Stimulated activated CD4-positive, alpha-beta T cell treated with anti-CD3 and anti-CD28 coated beads, Interleukin-12 subunit alpha, Interleukin-12 subunit beta, amount 100 ng/mL, for 4 hours (primary cell): ENCODE results near the gene CHST9.

ENCODE experiments used
- DNase-seq: peaks from one replicate; pipeline ENCODE4 v3.0.0-alpha.2; 2020

Gene CHST9

GRCh38 chr18:26926066-26926675, 258.9 kb downstream of the CHST9 start:
- no peak for DNase-seq

- no peak for DNase-seq
Observed at GRCh38 chr18:26925313-26925712, 259.8 kb downstream of the CHST9 start.

- no peak for DNase-seq
Observed at GRCh38 chr18:26922313-26922712, 262.8 kb downstream of the CHST9 start.

GRCh38 chr18:26920644-26921043, 264.5 kb downstream of the CHST9 start:
- no peak for DNase-seq

- DNase-seq: no peak
Observed at GRCh38 chr18:26919627-26920026, 265.5 kb downstream of the CHST9 start.

GRCh38 chr18:26919201-26919600, 265.9 kb downstream of the CHST9 start:
- DNase-seq: no peak

- no peak for DNase-seq
Observed at GRCh38 chr18:26911840-26912239, 273.3 kb downstream of the CHST9 start.

GRCh38 chr18:26909599-26910290, 275.4 kb downstream of the CHST9 start:
- no peak for DNase-seq

GRCh38 chr18:26908906-26909305, 276.2 kb downstream of the CHST9 start:
- DNase-seq: no peak

- DNase-seq: no peak
Observed at GRCh38 chr18:26902291-26902690, 282.8 kb downstream of the CHST9 start.

GRCh38 chr18:26901020-26901419, 284.1 kb downstream of the CHST9 start:
- no peak for DNase-seq

- DNase-seq: no peak
Observed at GRCh38 chr18:26894426-26894825, 290.7 kb downstream of the CHST9 start.

GRCh38 chr18:26893996-26894395, 291.1 kb downstream of the CHST9 start:
- DNase-seq: no peak

- no peak for DNase-seq
Observed at GRCh38 chr18:26888259-26888658, 296.8 kb downstream of the CHST9 start.

GRCh38 chr18:26875040-26875654, 310.0 kb downstream of the CHST9 start:
- DNase-seq: no peak

GRCh38 chr18:26874283-26874682, 310.8 kb downstream of the CHST9 start:
- no peak for DNase-seq

GRCh38 chr18:26869640-26870039, 315.5 kb downstream of the CHST9 start:
- no peak for DNase-seq

- DNase-seq: no peak
Observed at GRCh38 chr18:26868968-26869586, 316.0 kb downstream of the CHST9 start.

GRCh38 chr18:26867471-26867870, 317.6 kb downstream of the CHST9 start:
- DNase-seq: no peak

GRCh38 chr18:26865557-26865956, 319.6 kb downstream of the CHST9 start, which contains the start of gene AQP4:
AQP4 (minus strand) TSS chr18:26865707; CDS start chr18:26865689, 18 bp downstream.
- DNase-seq: no peak

- DNase-seq: no peak
Observed at GRCh38 chr18:26864658-26865057, 320.4 kb downstream of the CHST9 start.

- no peak for DNase-seq
Observed at GRCh38 chr18:26863921-26864497, 321.1 kb downstream of the CHST9 start.

GRCh38 chr18:26863122-26863879, 321.8 kb downstream of the CHST9 start:
- no peak for DNase-seq
